ENCODE measurements around the gene CATSPERD. TPM values are rescaled to one million over a fixed set of nuclear protein-coding genes. Genes with fewer than 3 reads are reported as not detected.

The CATSPERD gene
- total and polyA plus RNA-seq, 2 of the 4 experiments (the other 2 are of a cell fraction) = not detected

DNA sequence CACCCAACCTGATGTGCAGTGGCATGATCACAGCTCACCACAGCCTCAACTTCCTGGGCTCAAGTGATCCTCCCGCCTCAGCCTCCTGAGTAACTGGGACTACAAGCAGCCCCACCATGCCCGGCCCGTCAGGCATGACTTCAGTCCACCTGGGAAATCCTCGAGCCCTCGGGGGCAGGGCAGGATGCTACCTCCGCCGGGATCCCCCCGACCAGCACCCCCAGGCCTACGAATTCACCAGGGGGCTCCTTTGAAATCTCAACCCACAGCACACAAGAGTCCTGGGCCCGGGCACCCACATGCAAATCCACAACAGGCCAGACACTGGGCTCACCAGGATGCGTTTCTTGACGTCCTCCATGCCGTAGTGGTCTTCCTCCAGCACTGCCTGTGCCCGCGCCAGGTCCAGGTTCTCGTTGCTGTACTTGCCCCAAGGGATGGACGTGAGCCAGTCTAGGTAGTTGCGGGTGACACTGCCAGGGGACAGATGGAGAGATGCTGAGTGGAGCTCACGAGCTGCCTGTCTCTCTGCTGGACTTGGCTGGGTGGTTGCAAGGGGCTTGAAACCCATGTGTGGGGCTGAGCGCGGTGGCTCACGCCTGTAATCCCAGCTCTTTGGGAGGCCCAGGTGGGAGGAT lies 19.9 kb upstream of the CATSPERD start:
- intact Hi-C loops (cut with micrococcal nuclease) (no loop called here), in situ Hi-C loops (cut with MboI; ENCODE audit: low sequenced_read_pairs) (no loop called here), dilution Hi-C loops (cut with HindIII; ENCODE audit: low sequenced_read_pairs, unreplicated experiment) (no loop called here)
- Histone ChIP-seq H3K9me3 (ENCODE audit: control insufficient read depth, insufficient read depth, low read length) (no peaks in the 10 kb centered on the region), H3K4me2 (ENCODE audit: low read depth, low read length) (no peak overlapping the region), H2BK15ac (ENCODE audit: low read depth, low read length) (no peak overlapping the region), H4K5ac (ENCODE audit: low read depth, low read length) (no peak overlapping the region), H3K14ac (replicated peaks; ENCODE audit: low read depth, low read length) (no peak overlapping the region), H2AFZ (replicated peaks; ENCODE audit: low read length, poor library complexity) (peak overlapping the region; percentile 21), H3K27ac (ENCODE audit: insufficient read depth, low read length) (no peak overlapping the region), H3K18ac (ENCODE audit: low read depth, low read length) (no peak overlapping the region), H3K4ac (ENCODE audit: low read depth, low read length) (no peak overlapping the region), H3K27me3 (ENCODE audit: control insufficient read depth, insufficient read depth, low read length) (no peaks in the 10 kb centered on the region), H2BK120ac (ENCODE audit: low read depth, low read length) (no peak overlapping the region), H4K20me1 (ENCODE audit: insufficient read depth, low read length) (peaks cover 45% of the 10 kb centered on the region), H3K56ac (ENCODE audit: extremely low read depth, insufficient read depth, low read length) (no peak overlapping the region), H4K8ac (ENCODE audit: low read depth in 2 of 2, low read length in 2 of 2) (no peak overlapping the region), H3K36me3 (ENCODE audit: control insufficient read depth, insufficient read depth, low read length) (peaks cover 60% of the 10 kb centered on the region), H3K79me1 (ENCODE audit: low read depth in 1 of 2, low read length in 2 of 2) (peaks cover 12 to 57% of the 10 kb centered on the region in 2 experiments; a peak in 3 of 4 replicates), H3K4me3 (ENCODE audit: insufficient read depth, low read depth, low read length) (no peak overlapping the region), H2BK20ac (ENCODE audit: low read depth, low read length) (no peak overlapping the region), H3K9me1 (ENCODE audit: insufficient read depth, low read length) (0 out of 2 replicates have a peak, but pooled peaks cover 2% of the 10 kb centered on the region), H3K9ac (ENCODE audit: low read depth, low read length) (no peak overlapping the region), H4K91ac (ENCODE audit: insufficient read depth, low read depth, low read length) (no peak overlapping the region), H2BK5ac (ENCODE audit: low read depth, low read length, poor library complexity, severe bottlenecking) (no peak overlapping the region), H2AK5ac (ENCODE audit: low read depth, low read length) (no peak overlapping the region), H3K4me1 (ENCODE audit: control insufficient read depth, insufficient read depth, low read length) (0 out of 2 replicates have a peak, but pooled peaks cover 2% of the 10 kb centered on the region), H3K23ac (ENCODE audit: low read depth, low read length) (no peak overlapping the region), H2AK9ac (replicated peaks; ENCODE audit: low read depth, low read length, poor library complexity) (no peak overlapping the region)
- ChIA-PET POLR2A (ENCODE audit: unreplicated experiment) (no interaction called here), CTCF (no interaction called here)
- no TSS peak for BruUV-seq (replicated peaks)
- TF ChIP-seq MAZ (IDR thresholded peaks at IDR 0.05; ENCODE audit: borderline replicate concordance, low read depth, low read length) (no peak), CEBPB (IDR thresholded peaks at IDR 0.05; ENCODE audit: low read depth, low read length) (no peak), POLR2A (IDR thresholded peaks at IDR 0.05; ENCODE audit: low read depth, low read length) (no peak), CHD1 (IDR thresholded peaks at IDR 0.05; ENCODE audit: low read depth, low read length) (no peak), FOS (IDR thresholded peaks at IDR 0.05; ENCODE audit: low read depth, low read length) (no peak), SMC3 (IDR thresholded peaks at IDR 0.05; ENCODE audit: low read depth, low read length) (no peak), NFE2L2 (IDR thresholded peaks at IDR 0.05; ENCODE audit: low read depth, low read length) (no peak), MAFK (IDR thresholded peaks at IDR 0.05; ENCODE audit: low read depth, low read length) (no peak), RAD21 (IDR thresholded peaks at IDR 0.05; ENCODE audit: low read length) (no peak), MXI1 (IDR thresholded peaks at IDR 0.05; ENCODE audit: borderline replicate concordance, low read depth, low read length) (no peak)
- TF ChIP-seq, protein P1, sequence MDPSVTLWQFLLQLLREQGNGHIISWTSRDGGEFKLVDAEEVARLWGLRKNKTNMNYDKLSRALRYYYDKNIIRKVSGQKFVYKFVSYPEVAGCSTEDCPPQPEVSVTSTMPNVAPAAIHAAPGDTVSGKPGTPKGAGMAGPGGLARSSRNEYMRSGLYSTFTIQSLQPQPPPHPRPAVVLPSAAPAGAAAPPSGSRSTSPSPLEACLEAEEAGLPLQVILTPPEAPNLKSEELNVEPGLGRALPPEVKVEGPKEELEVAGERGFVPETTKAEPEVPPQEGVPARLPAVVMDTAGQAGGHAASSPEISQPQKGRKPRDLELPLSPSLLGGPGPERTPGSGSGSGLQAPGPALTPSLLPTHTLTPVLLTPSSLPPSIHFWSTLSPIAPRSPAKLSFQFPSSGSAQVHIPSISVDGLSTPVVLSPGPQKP (IDR thresholded peaks at IDR 0.05; ENCODE audit: borderline replicate concordance, low read depth, low read length) = no peak
- TF ChIP-seq, protein P2, sequence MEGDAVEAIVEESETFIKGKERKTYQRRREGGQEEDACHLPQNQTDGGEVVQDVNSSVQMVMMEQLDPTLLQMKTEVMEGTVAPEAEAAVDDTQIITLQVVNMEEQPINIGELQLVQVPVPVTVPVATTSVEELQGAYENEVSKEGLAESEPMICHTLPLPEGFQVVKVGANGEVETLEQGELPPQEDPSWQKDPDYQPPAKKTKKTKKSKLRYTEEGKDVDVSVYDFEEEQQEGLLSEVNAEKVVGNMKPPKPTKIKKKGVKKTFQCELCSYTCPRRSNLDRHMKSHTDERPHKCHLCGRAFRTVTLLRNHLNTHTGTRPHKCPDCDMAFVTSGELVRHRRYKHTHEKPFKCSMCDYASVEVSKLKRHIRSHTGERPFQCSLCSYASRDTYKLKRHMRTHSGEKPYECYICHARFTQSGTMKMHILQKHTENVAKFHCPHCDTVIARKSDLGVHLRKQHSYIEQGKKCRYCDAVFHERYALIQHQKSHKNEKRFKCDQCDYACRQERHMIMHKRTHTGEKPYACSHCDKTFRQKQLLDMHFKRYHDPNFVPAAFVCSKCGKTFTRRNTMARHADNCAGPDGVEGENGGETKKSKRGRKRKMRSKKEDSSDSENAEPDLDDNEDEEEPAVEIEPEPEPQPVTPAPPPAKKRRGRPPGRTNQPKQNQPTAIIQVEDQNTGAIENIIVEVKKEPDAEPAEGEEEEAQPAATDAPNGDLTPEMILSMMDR (conservative IDR thresholded peaks at IDR 0.05; ENCODE audit: low read depth, low read length) = no peak
- TF ChIP-seq, protein P3, sequence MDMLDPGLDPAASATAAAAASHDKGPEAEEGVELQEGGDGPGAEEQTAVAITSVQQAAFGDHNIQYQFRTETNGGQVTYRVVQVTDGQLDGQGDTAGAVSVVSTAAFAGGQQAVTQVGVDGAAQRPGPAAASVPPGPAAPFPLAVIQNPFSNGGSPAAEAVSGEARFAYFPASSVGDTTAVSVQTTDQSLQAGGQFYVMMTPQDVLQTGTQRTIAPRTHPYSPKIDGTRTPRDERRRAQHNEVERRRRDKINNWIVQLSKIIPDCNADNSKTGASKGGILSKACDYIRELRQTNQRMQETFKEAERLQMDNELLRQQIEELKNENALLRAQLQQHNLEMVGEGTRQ (IDR thresholded peaks at IDR 0.05; ENCODE audit: low read depth, low read length) = no peak
- DNase-seq (no peak), ATAC-seq (ENCODE audit: low read depth) (no peak)
- 96% methylated on average over 8 of the region's 22 CpGs; no CpG with 5 or more reads in 1 of the 2 experiments for WGBS, 2 experiments (ENCODE audit: extremely low coverage in 2 of 2, insufficient read length in 1 of 2)
